HepG2 (cell line): Measurements from ENCODE around the gene ANKS4B. TPM values are rescaled to one million over a fixed set of nuclear protein-coding genes. Genes with fewer than 3 reads are reported as not detected.

Source experiments
- ATAC-seq: fragments of 200-7000 bp; cut with Tn5 transposase; 3 replicates; pipeline ENCODE4 v1.9.1; 2020; ENCODE audit warnings: mild to moderate bottlenecking, moderate library complexity
- BruUV-seq: library from RNA; stranded (reverse); fragments of 400-500 nt; replicated peaks from 2 replicates; lab custom pipeline; 2021; lab: Mats Ljungman, UMichigan
- CTCF ChIA-PET: fragments of 300-600 bp; formaldehyde crosslinking; extraction: SDS; loops from one replicate; lab custom pipeline; 2021; ENCODE audit warnings: low total read pairs, inconsistent platforms, low intra/inter-chr PET ratio; lab: Yijun Ruan, JAX
- POLR2A ChIA-PET: fragments of 350-600 bp; sonication (Branson Sonifier 250); formaldehyde crosslinking; loops from one replicate; lab custom pipeline; 2020; ENCODE audit warnings: antibody characterized with exemption, inconsistent platforms; lab: Yijun Ruan, JAX
- DNase-seq: peaks from one replicate; pipeline ENCODE4 v3.0.0-alpha.2; 2015; ENCODE audit warnings: low spot score
- FAIRE-seq: peaks from 3 replicates; lab custom pipeline; 2011; peaks lifted over from hg19 to GRCh38; lab: Jason Lieb, UNC
- H2AFZ ChIP-seq: one replicate; pipeline ENCODE4 v1.6.1; 2011; ENCODE audit warnings: low read length, inconsistent platforms
- H3K27ac ChIP-seq: fragments of 300-600 bp; 3 replicates; pipeline ENCODE4 v1.8.0; 2011; ENCODE audit warnings: mixed run types, mild to moderate bottlenecking, mixed read lengths, low read length, inconsistent platforms; ENCODE audit not compliant: insufficient read depth; ENCODE audit errors: extremely low read length
- H3K27me3 ChIP-seq, 2 experiments: fragments of 200-600 bp in 1 of 2; 2 replicates in 1 of 2; 3 replicates in 1 of 2; pipeline versions ENCODE4 v1.6.0 to v1.8.0; 2011; ENCODE audit warnings: low read length in 2 of 2, mild to moderate bottlenecking in 2 of 2, moderate library complexity in 2 of 2, inconsistent platforms in 1 of 2; ENCODE audit not compliant: insufficient read depth in 2 of 2, control insufficient read depth in 1 of 2
- H3K36me3 ChIP-seq, 2 experiments: fragments of 200-600 bp in 1 of 2; replicated peaks in 1 of 2; 2 replicates in 1 of 2; 3 replicates in 1 of 2; pipeline versions ENCODE4 v1.5.1 to v1.8.0; 2011; ENCODE audit warnings: low read length in 2 of 2, inconsistent platforms in 1 of 2; ENCODE audit not compliant: insufficient read depth in 2 of 2, control insufficient read depth in 1 of 2
- H3K4me1 ChIP-seq: 2 replicates; pipeline ENCODE4 v1.5.1; 2012; ENCODE audit warnings: low read length, inconsistent platforms; ENCODE audit not compliant: insufficient read depth
- H3K4me2 ChIP-seq: 2 replicates; pipeline ENCODE4 v1.6.0; 2011; ENCODE audit warnings: low read depth, low read length, inconsistent platforms
- H3K4me3 ChIP-seq, 3 experiments: fragments of 200-600 bp in 1 of 3; sonication (generic), shearing (Covaris generic) in 1 of 3; replicated peaks in 1 of 3; 2 replicates each; pipeline ENCODE4 v1.5.1; 2011 to 2016; ENCODE audit warnings: low read length in 3 of 3, inconsistent platforms in 2 of 3, low read depth in 2 of 3, mild to moderate bottlenecking in 2 of 3, control low read depth in 1 of 3, mixed read lengths in 1 of 3; ENCODE audit not compliant: insufficient read depth in 1 of 3
- H3K79me2 ChIP-seq: one replicate; pipeline ENCODE4 v1.6.1; 2011; ENCODE audit warnings: low read length, inconsistent platforms; ENCODE audit not compliant: insufficient read depth
- H3K9ac ChIP-seq: 2 replicates; pipeline ENCODE4 v1.6.0; 2011; ENCODE audit warnings: mild to moderate bottlenecking, low read depth, low read length, inconsistent platforms; ENCODE audit not compliant: insufficient read depth
- H3K9me3 ChIP-seq: 2 replicates; pipeline ENCODE4 v1.5.1; 2012; ENCODE audit warnings: mild to moderate bottlenecking, low read length
- H4K20me1 ChIP-seq: 2 replicates; pipeline ENCODE4 v1.6.0; 2011; ENCODE audit warnings: inconsistent platforms, mild to moderate bottlenecking, low read length, moderate library complexity; ENCODE audit not compliant: insufficient read depth
- BRCA1 ChIP-seq: sonication (generic); formaldehyde crosslinking; IDR thresholded peaks from 2 replicates; pipeline ENCODE4 v1.4.0; 2020; ENCODE audit warnings: missing genetic modification reagents
- CSRNP1 ChIP-seq: sonication (generic); formaldehyde crosslinking; IDR thresholded peaks from 2 replicates; pipeline ENCODE4 v1.8.1; 2023; ENCODE audit warnings: mild to moderate bottlenecking, missing genetic modification reagents
- FOXO4 ChIP-seq: sonication (generic); formaldehyde crosslinking; conservative IDR thresholded peaks from 2 replicates; pipeline ENCODE4 v1.8.1; 2023; ENCODE audit warnings: missing genetic modification reagents
- HOXA5 ChIP-seq: sonication (generic); formaldehyde crosslinking; IDR thresholded peaks from 2 replicates; pipeline ENCODE4 v1.4.0; 2020; ENCODE audit warnings: missing genetic modification reagents
- IRX3 ChIP-seq: sonication (generic); formaldehyde crosslinking; IDR thresholded peaks from 2 replicates; pipeline ENCODE4 v1.8.1; 2023; ENCODE audit warnings: mild to moderate bottlenecking, low read depth, missing genetic modification reagents, borderline replicate concordance
- KDM2A ChIP-seq: sonication (generic); formaldehyde crosslinking; IDR thresholded peaks from 2 replicates; pipeline ENCODE4 v1.4.0; 2020; ENCODE audit warnings: low read depth, missing genetic modification reagents, borderline replicate concordance
- PHF20 ChIP-seq: sonication (generic); formaldehyde crosslinking; IDR thresholded peaks from 2 replicates; pipeline ENCODE4 v1.5.0; 2020; ENCODE audit warnings: mild to moderate bottlenecking, missing genetic modification reagents
- ZBTB44 ChIP-seq: sonication (generic); formaldehyde crosslinking; IDR thresholded peaks from 2 replicates; pipeline ENCODE4 v1.4.0; 2020; ENCODE audit warnings: missing genetic modification reagents
- ZFP91 ChIP-seq: sonication (generic); formaldehyde crosslinking; IDR thresholded peaks from 2 replicates; pipeline ENCODE4 v1.9.0; 2022; ENCODE audit warnings: missing genetic modification reagents, mild to moderate bottlenecking, borderline replicate concordance
- ZFY ChIP-seq: sonication (generic); formaldehyde crosslinking; IDR thresholded peaks from 2 replicates; pipeline ENCODE4 v1.4.0; 2020; ENCODE audit warnings: missing genetic modification reagents
- ZMAT3 ChIP-seq: sonication (generic); formaldehyde crosslinking; conservative IDR thresholded peaks from 2 replicates; pipeline ENCODE4 v1.7.0; 2021; ENCODE audit warnings: missing genetic modification reagents
- ZNF160 ChIP-seq: sonication (generic); formaldehyde crosslinking; IDR thresholded peaks from 2 replicates; pipeline ENCODE4 v1.8.0; 2022; ENCODE audit warnings: mild to moderate bottlenecking, inconsistent platforms, missing genetic modification reagents
- ZNF879 ChIP-seq: sonication (generic); formaldehyde crosslinking; IDR thresholded peaks from 2 replicates; pipeline ENCODE4 v1.8.1; 2023; ENCODE audit warnings: missing genetic modification reagents
- ZNF891 ChIP-seq: sonication (generic); formaldehyde crosslinking; IDR thresholded peaks from 2 replicates; pipeline ENCODE4 v1.5.0; 2020; ENCODE audit warnings: mild to moderate bottlenecking, missing genetic modification reagents
- ZSCAN29 ChIP-seq: sonication (generic); formaldehyde crosslinking; conservative IDR thresholded peaks from 2 replicates; pipeline ENCODE4 v1.4.0; 2020; ENCODE audit warnings: mild to moderate bottlenecking, missing genetic modification reagents
- WGBS: methylation state at CpG from one replicate; pipeline ENCODE4 v1.1.6; 2017; ENCODE audit warnings: low lambda C conversion rate; 5-methylcytosine and 5-hydroxymethylcytosine counted together
- in situ Hi-C: cut with HindIII; loops from 2 replicates; pipeline ENCODE4 v1.10.0; 2017; ENCODE audit warnings: low pct_unique_long_range_greater_than_20kb; ENCODE audit not compliant: extremely low pct_ligation_motif_present
- intact Hi-C: fragments of 100-400 bp; cut with micrococcal nuclease; formaldehyde crosslinking; loops from one replicate; pipeline ENCODE4 v1.10.0; 2022; ENCODE audit not compliant: unreplicated experiment
- polyA plus RNA-seq, 8 experiments: library from polyadenylated mRNA; depleted of rRNA in 3 of 8; stranded (reverse) in 7 of 8; unstranded in 1 of 8; fragments of >200 nt; fragmentation: Illumina TruSeq in 4 of 8; extraction: Trizol in 4 of 8; gene quantifications; 2 replicates each; pipeline versions ENCODE4 v1.2.1 to v1.2.3, GENCODE V29; 2011 to 2016; ENCODE audit warnings: low read depth in 4 of 8, missing spikeins in 1 of 8, mixed read lengths in 1 of 8; ENCODE audit not compliant: insufficient read depth in 1 of 8
- total RNA-seq, 5 experiments: library from RNA; depleted of rRNA; stranded (reverse); fragments of >200 nt; fragmentation: Illumina TruSeq; extraction: Trizol; gene quantifications; 2 replicates each; pipeline ENCODE4 v1.2.3, GENCODE V29; 2016; ENCODE audit warnings: low read depth in 1 of 5

The ANKS4B gene
- total and polyA plus RNA-seq, 2 of the 13 experiments (the other 11 are each of a cell fraction or from before 2014, with no cell fraction given), result 6.5 to 30.0 TPM

GRCh38 chr16:21185659-21186325 lies 47.7 kb upstream of the ANKS4B start:
- Histone ChIP-seq H2AFZ (no peak overlapping the region), H3K9ac (no peak overlapping the region; the same call in 1 of the 2 replicates), H3K27ac (peak overlapping the region; percentile 50), H3K27me3 (0 out of 5 replicates have a peak, but pooled peaks cover 0 to 6% of the 10 kb centered on the region in 2 experiments), H3K4me2 (peak overlapping the region; percentile 58), H3K9me3 (no peaks in the 10 kb centered on the region), H3K36me3 (no peaks in the 10 kb centered on the region), H3K4me3 (peak overlapping the region in 1 of 3 experiments; percentile 5; a peak in 2 of 6 replicates), H4K20me1 (no peaks in the 10 kb centered on the region), H3K79me2 (no peaks in the 10 kb centered on the region), H3K4me1 (peaks cover 45% of the 10 kb centered on the region)
- peak; percentile 16; the same call in 2 of the 3 replicates for ATAC-seq
- in situ Hi-C loops, result loop anchor here (5.0 kb wide), 2 partner anchors 92 to 117 kb away; partner anchors contain the start of gene CRYM
- 35% methylated on average over 12 of the region's 12 CpGs for WGBS
- ChIA-PET CTCF (no interaction called here), POLR2A (interaction anchor here (1.2 to 5.4 kb wide), 5 partner anchors 45 to 116 kb away, joined by 4 to 52 read pairs (median 16); partner anchors contain the start of gene ANKS4B)
- FAIRE-seq, result no peak
- DNase-seq, result no peak
- intact Hi-C loops, result loop anchor here (1.0 kb wide), 1 partner anchor 8 kb away; no protein-coding TSS in a partner anchor
- no TSS peak for BruUV-seq
- TF ChIP-seq ZMAT3 (0 out of 2 replicates have a peak, but pooled peaks have one; percentile 26), FOXO4 (no peak), PHF20 (no peak), BRCA1 (CRISPR knock-in tag) (0 out of 2 replicates have a peak, but pooled peaks have one; percentile 22), KDM2A (CRISPR knock-in tag) (peak; percentile 64; the same call in 1 of the 2 replicates), CSRNP1 (CRISPR knock-in tag) (no peak), ZNF879 (CRISPR knock-in tag) (no peak), ZSCAN29 (CRISPR knock-in tag) (no peak), ZFY (CRISPR knock-in tag) (0 out of 2 replicates have a peak, but pooled peaks have one; percentile 34), HOXA5 (CRISPR knock-in tag) (no peak), ZNF160 (CRISPR knock-in tag) (0 out of 2 replicates have a peak, but pooled peaks have one; percentile 36), IRX3 (no peak), ZFP91 (CRISPR knock-in tag) (0 out of 2 replicates have a peak, but pooled peaks have one; percentile 4), ZNF891 (no peak), ZBTB44 (CRISPR knock-in tag) (no peak)
